SK-N-SH treated with all-trans-retinoic acid at 6 μM for 48 hours (cell line): Measurements from ENCODE around the gene SMTNL2.

Source experiments
- ATAC-seq: fragments of 200-7000 bp; cut with Tn5 transposase; 3 replicates; pipeline ENCODE4 v1.9.1; 2020; ENCODE audit warnings: mild to moderate bottlenecking, moderate library complexity
- ARNTL ChIP-seq: fragments of 450-650 bp; formaldehyde crosslinking; IDR thresholded peaks from 2 replicates; pipeline ENCODE4 v1.5.0; 2020; ENCODE audit warnings: low read depth, mild to moderate bottlenecking, moderate library complexity, borderline replicate concordance
- BACH2 ChIP-seq: fragments of 250-450 bp; sonication (Bioruptor Pico); IDR thresholded peaks from 2 replicates; pipeline ENCODE4 v1.9.0; 2021; ENCODE audit warnings: mild to moderate bottlenecking, borderline replicate concordance
- CSDC2 ChIP-seq: fragments of 250-450 bp; sonication (Bioruptor Pico); IDR thresholded peaks from 2 replicates; pipeline ENCODE4 v1.5.0; 2020; ENCODE audit warnings: mild to moderate bottlenecking, moderate library complexity
- ESRRG ChIP-seq: fragments of 250-450 bp; sonication (Bioruptor Pico); IDR thresholded peaks from 2 replicates; pipeline ENCODE4 v1.6.1; 2021; ENCODE audit warnings: mild to moderate bottlenecking
- GLIS3 ChIP-seq: fragments of 250-450 bp; sonication (Bioruptor Pico); IDR thresholded peaks from 2 replicates; pipeline ENCODE4 v1.5.0; 2020; ENCODE audit warnings: mild to moderate bottlenecking, moderate library complexity
- ISL1 ChIP-seq: fragments of 250-450 bp; sonication (Bioruptor Pico); IDR thresholded peaks from 2 replicates; pipeline ENCODE4 v2.1.2; 2022; ENCODE audit warnings: mild to moderate bottlenecking, moderate library complexity
- OSR1 ChIP-seq: fragments of 250-450 bp; sonication (Bioruptor Pico); IDR thresholded peaks from 2 replicates; pipeline ENCODE4 v1.8.0; 2022; ENCODE audit warnings: moderate library complexity, mild to moderate bottlenecking, inconsistent platforms
- PPARA ChIP-seq: fragments of 250-450 bp; sonication (Bioruptor Pico); IDR thresholded peaks from 2 replicates; pipeline ENCODE4 v1.5.0; 2020; ENCODE audit warnings: mild to moderate bottlenecking, borderline replicate concordance
- SNAI2 ChIP-seq: fragments of 250-450 bp; sonication (Bioruptor Pico); IDR thresholded peaks from 2 replicates; pipeline ENCODE4 v1.5.0; 2020; ENCODE audit warnings: mild to moderate bottlenecking, moderate library complexity
- TCF4 ChIP-seq: fragments of 250-450 bp; sonication (Bioruptor Pico); IDR thresholded peaks from 2 replicates; pipeline ENCODE4 v1.8.0; 2021; ENCODE audit warnings: mild to moderate bottlenecking, moderate library complexity, borderline replicate concordance
- TOX ChIP-seq: fragments of 250-450 bp; sonication (Bioruptor Pico); IDR thresholded peaks from 2 replicates; pipeline ENCODE4 v1.8.0; 2021; ENCODE audit warnings: mild to moderate bottlenecking, moderate library complexity, borderline replicate concordance
- ZC3H10 ChIP-seq: fragments of 250-450 bp; sonication (Bioruptor Pico); IDR thresholded peaks from 2 replicates; pipeline ENCODE4 v1.5.1; 2021; ENCODE audit warnings: mild to moderate bottlenecking, moderate library complexity
- ZFP3 ChIP-seq: fragments of 250-450 bp; sonication (Bioruptor Pico); IDR thresholded peaks from 2 replicates; pipeline ENCODE4 v1.5.0; 2020; ENCODE audit warnings: mild to moderate bottlenecking, moderate library complexity
- ZFP30 ChIP-seq: fragments of 450-650 bp; formaldehyde crosslinking; IDR thresholded peaks from 2 replicates; pipeline ENCODE4 v1.5.0; 2022; ENCODE audit warnings: mild to moderate bottlenecking, moderate library complexity
- ZNF565 ChIP-seq: fragments of 450-650 bp; formaldehyde crosslinking; conservative IDR thresholded peaks from 2 replicates; pipeline ENCODE4 v1.5.0; 2020; ENCODE audit warnings: low read depth, mild to moderate bottlenecking, moderate library complexity
- ZNF70 ChIP-seq: fragments of 450-650 bp; formaldehyde crosslinking; IDR thresholded peaks from 2 replicates; pipeline ENCODE4 v1.5.0; 2020; ENCODE audit warnings: mild to moderate bottlenecking, moderate library complexity
- ZNF8 ChIP-seq: fragments of 450-650 bp; formaldehyde crosslinking; IDR thresholded peaks from 2 replicates; pipeline ENCODE4 v1.5.0; 2020; ENCODE audit warnings: mild to moderate bottlenecking, moderate library complexity
- TF ChIP-seq, protein P1 (sequence below): fragments of 250-450 bp; sonication (Bioruptor Pico); IDR thresholded peaks from 2 replicates; pipeline ENCODE4 v1.8.0; 2021; ENCODE audit warnings: low read depth, mild to moderate bottlenecking, moderate library complexity, borderline replicate concordance
- TF ChIP-seq, protein P2 (sequence below): fragments of 250-450 bp; sonication (Bioruptor Pico); IDR thresholded peaks from 2 replicates; pipeline ENCODE4 v1.5.1; 2021; ENCODE audit warnings: mild to moderate bottlenecking, moderate library complexity
- TF ChIP-seq, protein P3 (sequence below): fragments of 250-450 bp; sonication (Bioruptor Pico); IDR thresholded peaks from 2 replicates; pipeline ENCODE4 v1.5.1; 2020; ENCODE audit warnings: low read depth, mild to moderate bottlenecking, moderate library complexity
- TF ChIP-seq, protein P4 (sequence below): fragments of 250-450 bp; sonication (Bioruptor Pico); IDR thresholded peaks from 2 replicates; pipeline ENCODE4 v1.8.0; 2020; ENCODE audit warnings: mild to moderate bottlenecking, moderate library complexity, borderline replicate concordance
- TF ChIP-seq, protein P5 (sequence below): fragments of 250-450 bp; sonication (Bioruptor Pico); IDR thresholded peaks from 2 replicates; pipeline ENCODE4 v1.5.0; 2020; ENCODE audit warnings: mild to moderate bottlenecking, moderate library complexity

Gene SMTNL2

DNA sequence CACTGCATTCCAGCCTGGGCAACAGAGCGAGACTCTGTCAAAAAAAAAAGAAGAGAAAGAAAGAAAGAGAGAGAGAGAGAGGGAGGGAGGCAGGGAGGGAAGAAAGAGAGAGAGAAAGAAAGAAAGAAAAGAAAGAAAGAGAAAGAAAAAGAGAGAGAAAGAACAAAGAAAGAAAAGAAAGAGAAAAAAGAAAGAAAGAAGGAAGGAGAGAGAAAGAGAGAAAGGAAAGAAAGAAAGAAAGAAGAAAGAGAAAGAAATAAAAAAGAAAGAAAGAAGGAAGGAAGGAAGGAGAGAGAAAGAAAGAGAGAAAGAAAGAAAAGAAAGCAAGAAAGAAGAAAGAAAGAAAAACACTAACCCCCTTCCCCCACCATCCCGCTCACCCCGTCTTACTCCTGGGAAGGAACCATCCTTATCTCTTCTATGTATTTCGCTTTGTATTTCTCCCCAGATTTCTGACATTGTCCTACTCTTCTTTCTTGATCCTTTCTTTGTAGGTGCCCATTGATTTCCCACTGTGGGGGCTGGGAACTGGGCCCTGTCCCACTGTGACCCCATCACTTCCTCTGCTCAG is 36.3 kb downstream of the SMTNL2 start:
- ATAC-seq: no peak
- TF ChIP-seq ZNF565 (CRISPR knock-in tag): no peak
- no peak for TF ChIP-seq ISL1 (CRISPR knock-in tag)
- no peak for TF ChIP-seq ZFP30 (CRISPR knock-in tag)
- no peak for TF ChIP-seq SNAI2 (CRISPR knock-in tag)
- TF ChIP-seq PPARA: no peak
- TF ChIP-seq ZNF8: no peak
- TF ChIP-seq ZNF70 (CRISPR knock-in tag): no peak
- TF ChIP-seq, protein P1, sequence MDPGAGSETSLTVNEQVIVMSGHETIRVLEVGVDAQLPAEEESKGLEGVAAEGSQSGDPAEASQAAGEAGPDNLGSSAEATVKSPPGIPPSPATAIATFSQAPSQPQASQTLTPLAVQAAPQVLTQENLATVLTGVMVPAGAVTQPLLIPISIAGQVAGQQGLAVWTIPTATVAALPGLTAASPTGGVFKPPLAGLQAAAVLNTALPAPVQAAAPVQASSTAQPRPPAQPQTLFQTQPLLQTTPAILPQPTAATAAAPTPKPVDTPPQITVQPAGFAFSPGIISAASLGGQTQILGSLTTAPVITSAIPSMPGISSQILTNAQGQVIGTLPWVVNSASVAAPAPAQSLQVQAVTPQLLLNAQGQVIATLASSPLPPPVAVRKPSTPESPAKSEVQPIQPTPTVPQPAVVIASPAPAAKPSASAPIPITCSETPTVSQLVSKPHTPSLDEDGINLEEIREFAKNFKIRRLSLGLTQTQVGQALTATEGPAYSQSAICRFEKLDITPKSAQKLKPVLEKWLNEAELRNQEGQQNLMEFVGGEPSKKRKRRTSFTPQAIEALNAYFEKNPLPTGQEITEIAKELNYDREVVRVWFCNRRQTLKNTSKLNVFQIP (CRISPR knock-in tag): no peak
- no peak for TF ChIP-seq TOX (CRISPR knock-in tag)
- no peak for TF ChIP-seq ZC3H10 (CRISPR knock-in tag)
- TF ChIP-seq, all 23 proteins: peak for 0

DNA sequence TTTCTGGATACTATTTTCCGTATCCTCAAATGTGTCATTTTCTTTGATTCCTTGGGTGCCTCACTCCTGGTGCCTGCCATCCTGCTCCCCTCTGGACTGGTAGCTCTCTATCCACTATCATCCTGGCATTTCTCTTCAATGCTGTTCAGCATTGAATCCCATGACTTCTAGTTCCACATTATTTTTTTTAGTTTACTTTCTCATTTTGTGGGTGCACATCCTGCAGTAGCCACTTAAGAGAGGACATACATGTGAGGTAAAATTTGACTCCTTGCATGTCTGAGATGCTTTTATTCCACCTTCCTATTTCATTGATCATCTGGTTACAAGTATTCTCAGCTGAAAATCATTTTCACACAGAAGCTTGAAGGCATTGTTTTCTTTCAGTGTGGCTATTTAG is 38.0 kb downstream of the SMTNL2 start:
- no peak for TF ChIP-seq ZFP3 (CRISPR knock-in tag)
- no peak for TF ChIP-seq TCF4 (CRISPR knock-in tag)
- no peak for TF ChIP-seq GLIS3 (CRISPR knock-in tag)
- TF ChIP-seq, protein P2, sequence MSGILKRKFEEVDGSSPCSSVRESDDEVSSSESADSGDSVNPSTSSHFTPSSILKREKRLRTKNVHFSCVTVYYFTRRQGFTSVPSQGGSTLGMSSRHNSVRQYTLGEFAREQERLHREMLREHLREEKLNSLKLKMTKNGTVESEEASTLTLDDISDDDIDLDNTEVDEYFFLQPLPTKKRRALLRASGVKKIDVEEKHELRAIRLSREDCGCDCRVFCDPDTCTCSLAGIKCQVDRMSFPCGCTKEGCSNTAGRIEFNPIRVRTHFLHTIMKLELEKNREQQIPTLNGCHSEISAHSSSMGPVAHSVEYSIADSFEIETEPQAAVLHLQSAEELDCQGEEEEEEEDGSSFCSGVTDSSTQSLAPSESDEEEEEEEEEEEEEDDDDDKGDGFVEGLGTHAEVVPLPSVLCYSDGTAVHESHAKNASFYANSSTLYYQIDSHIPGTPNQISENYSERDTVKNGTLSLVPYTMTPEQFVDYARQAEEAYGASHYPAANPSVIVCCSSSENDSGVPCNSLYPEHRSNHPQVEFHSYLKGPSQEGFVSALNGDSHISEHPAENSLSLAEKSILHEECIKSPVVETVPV (CRISPR knock-in tag): no peak
- TF ChIP-seq ZNF70 (CRISPR knock-in tag): no peak
- no peak for TF ChIP-seq ZNF565 (CRISPR knock-in tag)
- TF ChIP-seq ARNTL: no peak
- TF ChIP-seq CSDC2: no peak
- TF ChIP-seq, protein P3, sequence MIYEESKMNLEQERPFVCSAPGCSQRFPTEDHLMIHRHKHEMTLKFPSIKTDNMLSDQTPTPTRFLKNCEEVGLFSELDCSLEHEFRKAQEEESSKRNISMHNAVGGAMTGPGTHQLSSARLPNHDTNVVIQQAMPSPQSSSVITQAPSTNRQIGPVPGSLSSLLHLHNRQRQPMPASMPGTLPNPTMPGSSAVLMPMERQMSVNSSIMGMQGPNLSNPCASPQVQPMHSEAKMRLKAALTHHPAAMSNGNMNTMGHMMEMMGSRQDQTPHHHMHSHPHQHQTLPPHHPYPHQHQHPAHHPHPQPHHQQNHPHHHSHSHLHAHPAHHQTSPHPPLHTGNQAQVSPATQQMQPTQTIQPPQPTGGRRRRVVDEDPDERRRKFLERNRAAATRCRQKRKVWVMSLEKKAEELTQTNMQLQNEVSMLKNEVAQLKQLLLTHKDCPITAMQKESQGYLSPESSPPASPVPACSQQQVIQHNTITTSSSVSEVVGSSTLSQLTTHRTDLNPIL (CRISPR knock-in tag): no peak
- no peak for TF ChIP-seq BACH2
- no peak for TF ChIP-seq TOX (CRISPR knock-in tag)
- TF ChIP-seq, protein P4, sequence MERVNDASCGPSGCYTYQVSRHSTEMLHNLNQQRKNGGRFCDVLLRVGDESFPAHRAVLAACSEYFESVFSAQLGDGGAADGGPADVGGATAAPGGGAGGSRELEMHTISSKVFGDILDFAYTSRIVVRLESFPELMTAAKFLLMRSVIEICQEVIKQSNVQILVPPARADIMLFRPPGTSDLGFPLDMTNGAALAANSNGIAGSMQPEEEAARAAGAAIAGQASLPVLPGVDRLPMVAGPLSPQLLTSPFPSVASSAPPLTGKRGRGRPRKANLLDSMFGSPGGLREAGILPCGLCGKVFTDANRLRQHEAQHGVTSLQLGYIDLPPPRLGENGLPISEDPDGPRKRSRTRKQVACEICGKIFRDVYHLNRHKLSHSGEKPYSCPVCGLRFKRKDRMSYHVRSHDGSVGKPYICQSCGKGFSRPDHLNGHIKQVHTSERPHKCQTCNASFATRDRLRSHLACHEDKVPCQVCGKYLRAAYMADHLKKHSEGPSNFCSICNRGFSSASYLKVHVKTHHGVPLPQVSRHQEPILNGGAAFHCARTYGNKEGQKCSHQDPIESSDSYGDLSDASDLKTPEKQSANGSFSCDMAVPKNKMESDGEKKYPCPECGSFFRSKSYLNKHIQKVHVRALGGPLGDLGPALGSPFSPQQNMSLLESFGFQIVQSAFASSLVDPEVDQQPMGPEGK (CRISPR knock-in tag): no peak
- TF ChIP-seq SNAI2 (CRISPR knock-in tag): no peak
- no peak for TF ChIP-seq OSR1 (CRISPR knock-in tag)
- TF ChIP-seq ZFP30 (CRISPR knock-in tag): no peak
- TF ChIP-seq, protein P5, sequence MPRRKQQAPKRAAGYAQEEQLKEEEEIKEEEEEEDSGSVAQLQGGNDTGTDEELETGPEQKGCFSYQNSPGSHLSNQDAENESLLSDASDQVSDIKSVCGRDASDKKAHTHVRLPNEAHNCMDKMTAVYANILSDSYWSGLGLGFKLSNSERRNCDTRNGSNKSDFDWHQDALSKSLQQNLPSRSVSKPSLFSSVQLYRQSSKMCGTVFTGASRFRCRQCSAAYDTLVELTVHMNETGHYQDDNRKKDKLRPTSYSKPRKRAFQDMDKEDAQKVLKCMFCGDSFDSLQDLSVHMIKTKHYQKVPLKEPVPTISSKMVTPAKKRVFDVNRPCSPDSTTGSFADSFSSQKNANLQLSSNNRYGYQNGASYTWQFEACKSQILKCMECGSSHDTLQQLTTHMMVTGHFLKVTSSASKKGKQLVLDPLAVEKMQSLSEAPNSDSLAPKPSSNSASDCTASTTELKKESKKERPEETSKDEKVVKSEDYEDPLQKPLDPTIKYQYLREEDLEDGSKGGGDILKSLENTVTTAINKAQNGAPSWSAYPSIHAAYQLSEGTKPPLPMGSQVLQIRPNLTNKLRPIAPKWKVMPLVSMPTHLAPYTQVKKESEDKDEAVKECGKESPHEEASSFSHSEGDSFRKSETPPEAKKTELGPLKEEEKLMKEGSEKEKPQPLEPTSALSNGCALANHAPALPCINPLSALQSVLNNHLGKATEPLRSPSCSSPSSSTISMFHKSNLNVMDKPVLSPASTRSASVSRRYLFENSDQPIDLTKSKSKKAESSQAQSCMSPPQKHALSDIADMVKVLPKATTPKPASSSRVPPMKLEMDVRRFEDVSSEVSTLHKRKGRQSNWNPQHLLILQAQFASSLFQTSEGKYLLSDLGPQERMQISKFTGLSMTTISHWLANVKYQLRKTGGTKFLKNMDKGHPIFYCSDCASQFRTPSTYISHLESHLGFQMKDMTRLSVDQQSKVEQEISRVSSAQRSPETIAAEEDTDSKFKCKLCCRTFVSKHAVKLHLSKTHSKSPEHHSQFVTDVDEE (CRISPR knock-in tag): no peak
- TF ChIP-seq ISL1 (CRISPR knock-in tag): no peak
- TF ChIP-seq ESRRG (CRISPR knock-in tag): no peak
- TF ChIP-seq, protein P1 (CRISPR knock-in tag): no peak
- no peak for TF ChIP-seq ZNF8

More for the DNA sequence above, 38.0 kb downstream of the SMTNL2 start:
- no peak for ATAC-seq
